ENCODE data around the gene LHCGR.

The LHCGR gene

DNA sequence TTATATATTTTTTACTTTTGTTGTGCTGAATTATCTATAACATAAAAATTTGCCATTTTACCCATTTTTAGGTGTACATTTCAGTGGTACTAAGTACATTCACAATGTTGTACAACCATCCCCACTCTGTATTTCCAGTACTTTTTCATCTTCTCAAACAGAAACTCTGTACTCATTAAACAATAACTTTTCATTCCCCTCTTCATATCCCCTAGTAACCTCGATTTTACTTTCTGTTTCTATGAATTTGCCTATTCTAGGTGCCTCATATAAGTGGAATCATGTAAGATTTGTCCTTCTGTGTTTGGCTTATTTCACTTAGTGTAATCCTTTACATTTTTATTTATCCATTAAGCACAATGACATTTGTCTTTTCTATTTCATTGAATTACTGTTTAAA, 86.5 kb downstream of the LHCGR start:
- H3K4me3 ChIP-seq (ENCODE audit: low read length) = no peak overlapping the region
- DNase-seq (ENCODE audit: low read depth, low spot score) = no peak

DNA sequence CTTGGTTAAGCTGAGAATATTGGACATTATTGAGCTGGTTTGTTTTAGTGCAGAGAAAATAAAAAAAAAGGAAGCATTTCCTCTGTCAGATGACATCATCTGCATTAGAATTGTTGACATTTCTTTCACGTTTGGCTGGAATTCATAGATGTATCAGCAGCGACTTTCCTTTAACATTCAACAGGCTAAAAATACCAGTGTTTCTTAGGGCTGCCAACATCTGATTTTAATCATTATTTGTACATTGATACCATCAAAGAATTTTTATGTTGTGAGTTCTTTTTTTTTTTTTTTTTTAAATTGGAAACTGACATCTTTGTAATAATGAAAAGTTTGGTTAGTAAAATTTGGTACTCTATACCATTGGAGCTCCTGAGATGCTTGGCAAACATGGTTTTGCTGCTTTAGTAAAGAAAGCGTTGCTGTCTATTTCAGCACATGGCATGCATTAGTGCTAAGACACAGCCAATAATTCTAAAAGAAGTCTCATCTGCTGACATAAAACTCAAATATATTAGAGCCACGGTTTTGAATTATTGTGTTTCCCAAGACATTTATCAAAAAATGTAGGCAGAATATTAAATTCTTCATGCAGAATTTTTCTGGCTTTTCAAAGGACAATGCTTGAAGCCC, 104.2 kb downstream of the LHCGR start:
- DNase-seq (ENCODE audit: low read depth, low spot score) = no peak

DNA sequence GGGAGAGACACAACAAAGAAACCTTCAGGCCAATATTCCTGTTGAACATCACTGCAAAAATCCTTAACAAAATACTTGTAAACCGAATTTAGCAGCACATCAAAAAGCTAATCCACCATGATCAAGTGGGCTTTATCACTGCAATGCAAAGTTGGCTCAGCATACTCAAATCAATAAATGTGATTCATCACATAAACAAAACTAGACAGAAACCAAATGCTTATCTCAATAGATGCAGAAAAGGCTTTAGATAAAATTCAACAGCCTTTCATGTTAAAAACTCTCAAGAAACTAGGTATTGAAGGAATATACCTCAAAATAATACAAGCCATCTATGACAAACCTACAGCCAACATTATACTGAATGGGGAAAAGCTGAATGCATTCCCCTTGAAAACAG, 117.3 kb downstream of the LHCGR start:
- no peak for DNase-seq (ENCODE audit: low read depth, low spot score)
- H3K4me3 ChIP-seq (ENCODE audit: low read length) = no peak overlapping the region

More for the DNA sequence above, 104.2 kb downstream of the LHCGR start:
- H3K4me3 ChIP-seq (ENCODE audit: low read length) = no peak overlapping the region
